Thyroid gland (tissue), 4 donors: ENCODE measurements around the gene FKBP14. TPM values are rescaled to one million over a fixed set of nuclear protein-coding genes. Genes with fewer than 3 reads are reported as not detected.

Experiments
- DNase-seq, 2 donors: peaks; one replicate each; pipeline ENCODE4 v3.0.0-alpha.2; 2019
- H3K27ac ChIP-seq, 3 donors: fragments of 200-600 bp; sonication (generic); 1 replicate in 2 of 3; 2 replicates in 1 of 3; pipeline ENCODE4 v1.5.1; 2016 to 2019; ENCODE audit warnings: mild to moderate bottlenecking in 1 of 3, moderate library complexity in 1 of 3
- H3K27me3 ChIP-seq: fragments of 200-600 bp; sonication (generic); one replicate; pipeline ENCODE4 v1.5.1; 2019
- H3K36me3 ChIP-seq, 2 donors: fragments of 200-600 bp; sonication (generic); one replicate each; pipeline ENCODE4 v1.5.1; 2016 to 2019
- H3K4me1 ChIP-seq, 2 donors: fragments of 200-600 bp; sonication (generic); one replicate each; pipeline ENCODE4 v1.5.1; 2017 to 2019
- H3K4me3 ChIP-seq, 3 donors: fragments of 200-600 bp; sonication (generic); replicated peaks in 1 of 3; 1 replicate in 2 of 3; 2 replicates in 1 of 3; pipeline ENCODE4 v1.5.1; 2016; ENCODE audit warnings: mild to moderate bottlenecking in 1 of 3
- H3K9me3 ChIP-seq: fragments of 200-600 bp; sonication (generic); one replicate; pipeline ENCODE4 v1.5.1; 2017
- CTCF ChIP-seq, 6 experiments: fragments of 200-600 bp in 3 of 6; fragments of 450-650 bp in 3 of 6; sonication (generic) in 3 of 6; IDR thresholded peaks; one replicate each; pipeline ENCODE4 v1.5.1; 2016 to 2019; ENCODE audit warnings: antibody characterized with exemption in 6 of 6, mild to moderate bottlenecking in 2 of 6, inconsistent platforms in 1 of 6, moderate library complexity in 1 of 6
- POLR2A ChIP-seq, 2 donors: fragments of 450-650 bp; IDR thresholded peaks; one replicate each; pipeline ENCODE4 v1.6.1; 2017; ENCODE audit warnings: antibody characterized with exemption in 2 of 2, mild to moderate bottlenecking in 2 of 2, moderate library complexity in 1 of 2
- WGBS, 2 donors: methylation state at CpG; one replicate each; pipeline ENCODE4 v1.1.5; 2017; 5-methylcytosine and 5-hydroxymethylcytosine counted together
- intact Hi-C: fragments of 100-400 bp; cut with DNase I; formaldehyde crosslinking; loops from one replicate; pipeline ENCODE4 v1.15.1; 2023
- total RNA-seq, 4 donors: library from RNA; depleted of rRNA; stranded (reverse); fragments of >200 nt; gene quantifications; one replicate each; pipeline ENCODE4 v1.2.3, GENCODE V29; 2016

FKBP14 gene
- total RNA-seq, 4 donors from 2014 or later = 5.2 to 11.7 (median 6.6) TPM

GRCh38 chr7:30046127-30046770 lies 19.7 kb upstream of the FKBP14 start:
- H3K4me1 ChIP-seq = no peaks in the 10 kb centered on the region
- H3K27ac ChIP-seq = no peak overlapping the region
- intact Hi-C loops = no loop called here
- no peak for TF ChIP-seq POLR2A (IDR thresholded peaks at IDR 0.05)
- no peak for TF ChIP-seq CTCF (IDR thresholded peaks at IDR 0.05)
- H3K36me3 ChIP-seq = peaks cover 4 to 14% of the 10 kb centered on the region in 2 donors
- H3K4me3 ChIP-seq = no peak overlapping the region
- no peaks in the 10 kb centered on the region for H3K27me3 ChIP-seq
- no peaks in the 10 kb centered on the region for H3K9me3 ChIP-seq
- WGBS, 2 donors = 89 to 93% methylated on average over 3 of the region's 3 CpGs
- no peak for DNase-seq

- H3K4me3 ChIP-seq = no peak overlapping the region
- intact Hi-C loops = no loop called here
- H3K9me3 ChIP-seq = no peaks in the 10 kb centered on the region
- H3K27me3 ChIP-seq = no peaks in the 10 kb centered on the region
- WGBS, 2 donors = 87 to 91% methylated on average over 4 of the region's 4 CpGs
- TF ChIP-seq POLR2A (IDR thresholded peaks at IDR 0.05) (no peak), CTCF (IDR thresholded peaks at IDR 0.05) (no peak)
- H3K4me1 ChIP-seq = peaks cover 3 to 6% of the 10 kb centered on the region in 2 donors
- H3K27ac ChIP-seq = no peak overlapping the region
- H3K36me3 ChIP-seq = peaks cover 4 to 7% of the 10 kb centered on the region in 2 donors
- no peak for DNase-seq
Measured at GRCh38 chr7:30041526-30042269, 15.2 kb upstream of the FKBP14 start.

DNA sequence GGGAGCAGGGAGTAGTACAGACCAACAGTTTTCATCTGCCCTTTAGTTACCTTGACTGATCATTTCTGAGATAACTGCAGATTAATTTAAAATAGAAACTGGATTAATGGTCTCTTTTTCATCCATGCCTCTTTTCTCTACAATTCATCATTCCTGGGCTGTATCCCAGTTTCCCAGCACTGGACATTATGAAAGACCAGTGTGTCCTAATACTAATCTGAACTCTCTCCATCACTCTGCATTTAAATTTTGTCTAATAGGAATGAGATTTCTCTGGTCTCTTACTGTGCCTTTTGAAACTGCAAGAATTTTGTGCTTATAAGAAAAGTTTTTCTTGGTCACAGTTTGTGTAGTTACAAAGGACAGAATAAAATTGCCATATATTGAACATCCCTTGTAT lies 14.4 kb upstream of the FKBP14 start:
- Histone ChIP-seq H3K4me1 (peaks cover 3 to 6% of the 10 kb centered on the region in 2 donors), H3K27ac (no peak overlapping the region), H3K36me3 (peaks cover 0 to under 1% of the 10 kb centered on the region in 2 donors), H3K27me3 (no peaks in the 10 kb centered on the region), H3K4me3 (no peak overlapping the region), H3K9me3 (no peaks in the 10 kb centered on the region)
- no peak for DNase-seq
- no peak for TF ChIP-seq POLR2A (IDR thresholded peaks at IDR 0.05)
- intact Hi-C loops = no loop called here

- intact Hi-C loops = no loop called here
- H3K4me1 ChIP-seq = peaks cover 3 to 6% of the 10 kb centered on the region in 2 donors
- no peaks in the 10 kb centered on the region for H3K9me3 ChIP-seq
- H3K4me3 ChIP-seq = no peak overlapping the region
- H3K27ac ChIP-seq = no peak overlapping the region
- H3K27me3 ChIP-seq = no peaks in the 10 kb centered on the region
- no peak for TF ChIP-seq POLR2A (IDR thresholded peaks at IDR 0.05)
- no peak for TF ChIP-seq CTCF (IDR thresholded peaks at IDR 0.05)
- DNase-seq = no peak
- no peaks in the 10 kb centered on the region for H3K36me3 ChIP-seq
- WGBS, 2 donors = 81 to 87% methylated on average over 3 of the region's 3 CpGs
Measured at GRCh38 chr7:30038196-30038980, 11.9 kb upstream of the FKBP14 start.

GRCh38 chr7:30036220-30036619 lies 9.7 kb upstream of the FKBP14 start:
- 89 to 96% methylated on average over 2 of the region's 2 CpGs for WGBS, 2 donors
- no peak for TF ChIP-seq POLR2A (IDR thresholded peaks at IDR 0.05)
- no peak for TF ChIP-seq CTCF (IDR thresholded peaks at IDR 0.05)
- no peak overlapping the region for H3K27ac ChIP-seq
- H3K4me1 ChIP-seq = peaks cover 3 to 14% of the 10 kb centered on the region in 2 donors
- H3K27me3 ChIP-seq = no peaks in the 10 kb centered on the region
- no peaks in the 10 kb centered on the region for H3K36me3 ChIP-seq
- intact Hi-C loops = no loop called here
- DNase-seq = no peak
- H3K9me3 ChIP-seq = no peaks in the 10 kb centered on the region
- H3K4me3 ChIP-seq = no peak overlapping the region
